ENCODE measurements around the gene TBC1D22A. TPM values are rescaled to one million over a fixed set of nuclear protein-coding genes. Genes with fewer than 3 reads are reported as not detected.

TBC1D22A gene
- total RNA-seq, 2 donors from 2014 or later, result 21.0 to 27.9 TPM

DNA sequence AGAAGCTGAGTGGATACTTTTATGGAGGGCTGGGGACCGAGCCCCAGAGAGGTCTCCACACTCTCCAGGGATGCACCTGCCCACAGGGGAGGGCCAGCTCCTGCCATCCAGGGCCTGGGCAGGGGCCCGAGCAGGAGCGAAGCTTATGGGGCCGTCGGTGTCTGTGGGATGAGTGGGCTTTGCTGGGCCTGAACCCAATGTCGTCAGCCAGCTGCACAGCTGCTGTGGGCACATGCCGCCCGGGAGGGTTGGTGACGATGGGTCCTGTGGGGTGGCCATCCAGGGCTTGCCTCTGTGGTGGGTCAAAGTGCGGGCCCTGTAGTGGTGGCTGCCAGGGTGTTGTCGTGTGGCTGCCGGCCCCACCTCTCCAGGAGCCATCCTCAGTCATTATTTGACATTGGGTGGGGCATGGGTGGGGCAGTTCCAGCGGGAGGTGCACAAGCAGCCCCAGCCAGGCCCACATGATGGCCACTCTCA is 447.1 kb downstream of the TBC1D22A start:
- Histone ChIP-seq H3K36me3 (ENCODE audit: control insufficient read depth, insufficient read depth, low read length) (no peaks in the 10 kb centered on the region), H3K4me1 (ENCODE audit: control insufficient read depth, insufficient read depth, low read length) (no peaks in the 10 kb centered on the region), H3K9ac (ENCODE audit: extremely low read depth, low read length, poor library complexity, severe bottlenecking) (no peak overlapping the region), H3K4me3 (ENCODE audit: low read length) (no peak overlapping the region), H3K27me3 (ENCODE audit: control insufficient read depth, insufficient read depth, low read length, poor library complexity, severe bottlenecking) (no peaks in the 10 kb centered on the region), H3K9me3 (ENCODE audit: control insufficient read depth, low read length) (peaks cover 46% of the 10 kb centered on the region), H3K27ac (ENCODE audit: low read depth, low read length) (no peak overlapping the region)
- TF ChIP-seq, protein P1, sequence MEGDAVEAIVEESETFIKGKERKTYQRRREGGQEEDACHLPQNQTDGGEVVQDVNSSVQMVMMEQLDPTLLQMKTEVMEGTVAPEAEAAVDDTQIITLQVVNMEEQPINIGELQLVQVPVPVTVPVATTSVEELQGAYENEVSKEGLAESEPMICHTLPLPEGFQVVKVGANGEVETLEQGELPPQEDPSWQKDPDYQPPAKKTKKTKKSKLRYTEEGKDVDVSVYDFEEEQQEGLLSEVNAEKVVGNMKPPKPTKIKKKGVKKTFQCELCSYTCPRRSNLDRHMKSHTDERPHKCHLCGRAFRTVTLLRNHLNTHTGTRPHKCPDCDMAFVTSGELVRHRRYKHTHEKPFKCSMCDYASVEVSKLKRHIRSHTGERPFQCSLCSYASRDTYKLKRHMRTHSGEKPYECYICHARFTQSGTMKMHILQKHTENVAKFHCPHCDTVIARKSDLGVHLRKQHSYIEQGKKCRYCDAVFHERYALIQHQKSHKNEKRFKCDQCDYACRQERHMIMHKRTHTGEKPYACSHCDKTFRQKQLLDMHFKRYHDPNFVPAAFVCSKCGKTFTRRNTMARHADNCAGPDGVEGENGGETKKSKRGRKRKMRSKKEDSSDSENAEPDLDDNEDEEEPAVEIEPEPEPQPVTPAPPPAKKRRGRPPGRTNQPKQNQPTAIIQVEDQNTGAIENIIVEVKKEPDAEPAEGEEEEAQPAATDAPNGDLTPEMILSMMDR (conservative IDR thresholded peaks at IDR 0.05), result no peak
- Mint-ChIP-seq H3K4me3 (no peak overlapping the region), H3K36me3 (ENCODE audit: low read depth) (peaks cover 3% of the 10 kb centered on the region), H3K27me3 (ENCODE audit: insufficient read depth) (peaks cover 3% of the 10 kb centered on the region), H3K27ac (no peak overlapping the region), H3K4me1 (no peaks in the 10 kb centered on the region), H3K9me3 (peaks cover 94% of the 10 kb centered on the region)
- peak; percentile 13 for DNase-seq
- 68 to 83% methylated on average over 5 to 13 of the region's 13 CpGs for WGBS, 2 experiments (ENCODE audit: insufficient coverage in 1 of 2, insufficient read length in 1 of 2)

DNA sequence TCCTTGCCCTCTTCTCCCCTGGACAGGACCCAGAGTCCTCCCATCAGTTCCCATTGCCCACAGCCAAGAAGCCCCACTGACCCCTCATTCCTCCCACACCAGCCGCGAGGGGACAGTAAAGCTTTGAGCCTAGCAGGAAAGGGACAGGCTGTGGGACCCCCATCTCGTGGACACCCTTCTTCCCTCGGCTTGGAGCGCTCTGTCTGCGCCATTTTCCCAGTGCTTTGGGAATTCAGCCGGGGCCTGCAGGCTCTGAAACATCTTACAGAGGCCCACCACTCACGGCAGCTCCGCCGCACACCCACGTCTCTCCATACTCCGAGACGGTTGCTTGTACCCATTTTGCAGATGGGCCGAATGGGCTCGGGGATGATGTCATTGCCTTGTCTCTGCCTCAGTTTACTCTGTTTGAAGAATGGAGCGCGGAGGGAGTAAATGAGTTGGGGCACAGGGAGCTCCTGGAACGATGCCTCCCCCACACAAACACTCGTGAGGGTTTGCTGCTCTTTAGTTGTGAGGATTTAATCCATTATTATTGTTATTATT is 447.7 kb downstream of the TBC1D22A start:
- peaks cover 3% of the 10 kb centered on the region for H3K27me3 Mint-ChIP-seq (ENCODE audit: insufficient read depth)
- no peaks in the 10 kb centered on the region for H3K36me3 ChIP-seq (ENCODE audit: control insufficient read depth, insufficient read depth, low read length)
- 91 to 97% methylated on average over 13 to 17 of the region's 19 CpGs for WGBS, 2 experiments (ENCODE audit: insufficient coverage in 1 of 2, insufficient read length in 1 of 2)
- no peaks in the 10 kb centered on the region for H3K4me1 Mint-ChIP-seq
- peaks cover 94% of the 10 kb centered on the region for H3K9me3 Mint-ChIP-seq
- no peak overlapping the region for H3K4me3 ChIP-seq (ENCODE audit: low read length)
- H3K9me3 ChIP-seq (ENCODE audit: control insufficient read depth, low read length), result peaks cover 46% of the 10 kb centered on the region
- DNase-seq, result peak; percentile 21
- TF ChIP-seq, protein P1 (conservative IDR thresholded peaks at IDR 0.05), result no peak
- no peak overlapping the region for H3K27ac Mint-ChIP-seq
- no peak overlapping the region for H3K4me3 Mint-ChIP-seq
- H3K4me1 ChIP-seq (ENCODE audit: control insufficient read depth, insufficient read depth, low read length), result no peaks in the 10 kb centered on the region
- no peaks in the 10 kb centered on the region for H3K27me3 ChIP-seq (ENCODE audit: control insufficient read depth, insufficient read depth, low read length, poor library complexity, severe bottlenecking)
- peaks cover 3% of the 10 kb centered on the region for H3K36me3 Mint-ChIP-seq (ENCODE audit: low read depth)
- no peak overlapping the region for H3K9ac ChIP-seq (ENCODE audit: extremely low read depth, low read length, poor library complexity, severe bottlenecking)
- no peak overlapping the region for H3K27ac ChIP-seq (ENCODE audit: low read depth, low read length)

DNA sequence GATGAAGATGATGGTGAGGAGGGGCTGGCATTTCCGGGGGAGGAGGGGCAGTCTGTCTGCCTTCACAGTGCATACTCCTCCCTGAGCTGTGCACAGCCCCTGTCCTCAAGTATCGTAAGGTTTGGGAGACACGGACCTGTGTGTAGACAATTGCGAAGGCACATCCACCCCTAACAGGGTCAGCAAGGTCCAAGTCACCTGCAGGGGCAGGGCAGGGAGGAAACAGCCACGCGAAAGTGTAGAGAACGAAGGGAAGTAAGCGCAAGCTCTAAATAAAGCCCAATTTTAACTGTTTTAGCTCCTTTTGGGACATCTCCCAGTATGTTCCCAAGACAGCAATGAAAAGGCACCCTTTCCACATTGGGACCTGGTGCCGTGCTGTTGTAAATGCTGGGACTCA is 448.2 kb downstream of the TBC1D22A start:
- Mint-ChIP-seq H3K27me3 (ENCODE audit: insufficient read depth) (peaks cover 3% of the 10 kb centered on the region), H3K4me1 (no peaks in the 10 kb centered on the region), H3K36me3 (ENCODE audit: low read depth) (peaks cover 3% of the 10 kb centered on the region), H3K4me3 (no peak overlapping the region), H3K27ac (no peak overlapping the region), H3K9me3 (peaks cover 94% of the 10 kb centered on the region)
- no peak for DNase-seq
- TF ChIP-seq, protein P1 (conservative IDR thresholded peaks at IDR 0.05), result no peak
- whole genome bisulfite sequencing, 2 experiments (ENCODE audit: insufficient coverage in 1 of 2, insufficient read length in 1 of 2), result 82 to 92% methylated on average over 6 to 9 of the region's 9 CpGs
- Histone ChIP-seq H3K4me3 (ENCODE audit: low read length) (no peak overlapping the region), H3K27me3 (ENCODE audit: control insufficient read depth, insufficient read depth, low read length, poor library complexity, severe bottlenecking) (no peaks in the 10 kb centered on the region), H3K9me3 (ENCODE audit: control insufficient read depth, low read length) (peaks cover 43% of the 10 kb centered on the region), H3K27ac (ENCODE audit: low read depth, low read length) (no peak overlapping the region), H3K4me1 (ENCODE audit: control insufficient read depth, insufficient read depth, low read length) (no peaks in the 10 kb centered on the region), H3K9ac (ENCODE audit: extremely low read depth, low read length, poor library complexity, severe bottlenecking) (no peak overlapping the region), H3K36me3 (ENCODE audit: control insufficient read depth, insufficient read depth, low read length) (no peaks in the 10 kb centered on the region)

Measured in endodermal cell (in vitro differentiated cells).